VCaP (cell line): ENCODE results near the gene WBP2NL.
"Not testable (repeated sequence)": the region's sequence is repeated elsewhere in the genome, so short reads cannot be mapped to it uniquely, and the experiment has no call there.

Experiments
- H3K27ac ChIP-seq: fragments of 450-650 bp; 2 replicates; pipeline ENCODE4 v1.5.1; 2017
- TF ChIP-seq, protein P1 (sequence below): fragments of 450-650 bp; conservative IDR thresholded peaks from 2 replicates; pipeline ENCODE4 v1.5.1; 2017; ENCODE audit warnings: mild to moderate bottlenecking, moderate library complexity

The WBP2NL gene

GRCh38 chr22:41998361-41999261 lies at the start of gene WBP2NL:
Gene WBP2NL (plus strand): TSS chr22:41998788. CDS start chr22:41998819, 31 bp downstream.
- peak within 1 kb of the TSS; percentile 41; the same call in 1 of the 2 replicates for H3K27ac ChIP-seq
- TF ChIP-seq, protein P1, sequence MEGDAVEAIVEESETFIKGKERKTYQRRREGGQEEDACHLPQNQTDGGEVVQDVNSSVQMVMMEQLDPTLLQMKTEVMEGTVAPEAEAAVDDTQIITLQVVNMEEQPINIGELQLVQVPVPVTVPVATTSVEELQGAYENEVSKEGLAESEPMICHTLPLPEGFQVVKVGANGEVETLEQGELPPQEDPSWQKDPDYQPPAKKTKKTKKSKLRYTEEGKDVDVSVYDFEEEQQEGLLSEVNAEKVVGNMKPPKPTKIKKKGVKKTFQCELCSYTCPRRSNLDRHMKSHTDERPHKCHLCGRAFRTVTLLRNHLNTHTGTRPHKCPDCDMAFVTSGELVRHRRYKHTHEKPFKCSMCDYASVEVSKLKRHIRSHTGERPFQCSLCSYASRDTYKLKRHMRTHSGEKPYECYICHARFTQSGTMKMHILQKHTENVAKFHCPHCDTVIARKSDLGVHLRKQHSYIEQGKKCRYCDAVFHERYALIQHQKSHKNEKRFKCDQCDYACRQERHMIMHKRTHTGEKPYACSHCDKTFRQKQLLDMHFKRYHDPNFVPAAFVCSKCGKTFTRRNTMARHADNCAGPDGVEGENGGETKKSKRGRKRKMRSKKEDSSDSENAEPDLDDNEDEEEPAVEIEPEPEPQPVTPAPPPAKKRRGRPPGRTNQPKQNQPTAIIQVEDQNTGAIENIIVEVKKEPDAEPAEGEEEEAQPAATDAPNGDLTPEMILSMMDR: no peak

GRCh38 chr22:41948928-41949296 lies 49.7 kb upstream of the WBP2NL start:
- H3K27ac ChIP-seq: not testable (repeated sequence)

DNA sequence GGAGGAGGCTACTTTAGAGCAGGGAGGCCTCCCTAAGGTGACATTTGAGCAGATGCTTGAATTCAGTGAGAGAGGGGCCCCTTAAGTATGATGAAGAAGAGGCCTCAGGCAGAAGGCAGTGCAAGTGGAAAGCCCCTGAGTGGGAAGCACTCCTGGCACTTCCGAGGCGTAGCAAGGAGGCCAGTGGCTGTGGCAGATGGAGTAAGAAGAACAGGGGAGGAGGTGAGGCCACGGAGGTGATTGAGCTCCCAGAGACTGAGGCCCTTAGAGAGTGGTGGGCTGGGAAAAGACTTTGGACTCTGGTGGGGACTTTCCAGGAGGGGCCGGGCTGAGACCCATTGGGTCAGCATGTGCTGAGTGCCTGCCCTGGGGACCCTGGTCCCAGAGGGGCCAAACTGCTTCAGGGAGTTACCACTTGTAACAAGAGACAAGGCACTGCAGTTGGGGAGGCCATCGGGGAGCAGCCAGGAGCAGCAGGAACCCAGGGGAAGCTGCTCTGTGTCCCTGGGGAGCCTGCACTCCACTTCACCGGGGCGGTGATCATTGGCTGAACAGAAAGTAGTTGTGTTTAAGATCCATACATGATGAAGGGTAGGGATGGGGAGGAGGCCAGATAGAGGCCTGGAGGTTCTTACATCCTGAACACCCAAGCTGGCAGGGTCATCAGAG lies 49.2 kb upstream of the WBP2NL start:
- no peak overlapping the region for H3K27ac ChIP-seq

DNA sequence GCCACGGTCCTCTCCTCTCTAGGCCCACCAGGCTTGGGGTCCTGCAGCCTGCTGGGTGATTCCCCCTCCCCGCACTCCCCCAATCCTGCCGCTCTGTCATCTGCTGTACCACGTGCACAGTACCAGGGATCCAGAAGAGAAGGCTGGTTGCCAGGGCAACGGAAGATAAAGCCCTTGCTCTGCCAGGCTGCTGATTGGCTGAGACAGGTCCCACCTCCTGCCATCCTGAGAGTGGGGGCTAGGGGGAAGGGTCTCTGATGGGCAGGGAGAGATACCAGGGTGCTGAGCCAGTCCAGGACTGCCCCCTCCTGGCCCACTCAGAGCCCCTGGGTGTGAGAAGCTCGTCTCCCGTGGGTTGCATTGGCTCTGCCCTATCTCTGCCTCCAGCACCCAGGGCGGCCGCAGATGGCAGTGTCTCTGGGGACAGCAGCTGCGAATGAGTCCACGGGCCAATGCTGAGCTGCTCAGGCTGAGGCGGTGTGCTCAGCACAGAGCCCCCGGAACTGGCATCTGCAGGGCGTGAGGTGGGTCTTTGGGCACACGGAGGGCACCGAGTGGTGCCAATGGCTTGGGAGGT lies 46.6 kb upstream of the WBP2NL start, which contains the start of gene SMIM45:
Gene SMIM45 (plus strand): TSS at position 253 of the 577 bp plus-strand sequence.
- TF ChIP-seq, protein P1: no peak
- no peak within 1 kb of the TSS for H3K27ac ChIP-seq

More for the DNA sequence above, 49.2 kb upstream of the WBP2NL start:
- TF ChIP-seq, protein P1: no peak

DNA sequence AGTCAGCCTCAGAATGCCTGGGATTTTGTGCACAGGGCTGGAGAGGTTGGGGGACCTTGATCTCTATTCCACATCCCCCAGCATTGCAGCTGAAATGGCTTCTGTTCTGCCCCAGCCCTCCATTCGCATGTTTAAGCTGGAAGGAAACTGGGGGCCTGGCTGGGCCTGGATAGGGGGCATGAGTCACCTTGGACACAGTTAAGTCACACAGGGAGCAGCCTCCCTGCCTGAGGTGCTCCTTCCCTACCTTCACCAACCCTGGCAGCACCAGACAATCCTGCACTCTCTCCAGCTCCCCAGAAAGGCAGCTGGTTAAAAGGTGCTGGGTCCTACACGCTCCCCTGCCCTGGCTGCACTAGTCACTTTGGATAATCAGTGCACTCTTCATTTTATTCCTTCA lies 45.9 kb upstream of the WBP2NL start:
- TF ChIP-seq, protein P1: no peak
- H3K27ac ChIP-seq: no peak overlapping the region

DNA sequence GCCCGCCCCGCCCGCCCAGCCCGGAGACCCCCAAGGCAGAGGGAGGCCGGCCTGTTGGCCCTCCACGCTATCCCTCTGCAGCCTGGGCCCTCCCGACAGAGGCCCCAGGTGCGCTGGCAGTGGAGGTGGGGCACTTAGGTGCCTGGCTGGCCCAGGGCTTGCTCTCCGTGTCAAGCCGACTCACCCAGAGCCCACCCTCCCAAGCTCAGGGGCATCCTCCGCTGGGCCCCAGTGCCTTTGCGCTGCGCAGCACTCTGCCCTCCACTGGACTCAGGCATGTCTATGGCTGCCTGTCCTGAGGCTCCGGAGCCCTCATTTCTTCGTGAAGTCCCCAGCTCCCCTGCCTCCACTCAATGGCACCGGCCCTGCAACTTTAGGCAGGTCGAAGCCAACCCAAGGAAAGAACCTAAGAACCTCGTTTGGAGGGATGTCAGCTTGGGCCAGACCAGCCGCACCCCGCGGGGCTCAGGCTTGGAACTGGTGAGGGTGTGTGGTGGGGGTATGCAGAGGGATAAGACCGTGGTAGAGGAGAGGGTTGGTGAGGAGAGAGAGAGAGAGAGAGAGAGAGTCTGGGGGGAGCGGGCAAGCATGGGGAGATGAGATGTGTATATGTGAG lies 40.5 kb upstream of the WBP2NL start:
- H3K27ac ChIP-seq: no peak overlapping the region
- TF ChIP-seq, protein P1: no peak

DNA sequence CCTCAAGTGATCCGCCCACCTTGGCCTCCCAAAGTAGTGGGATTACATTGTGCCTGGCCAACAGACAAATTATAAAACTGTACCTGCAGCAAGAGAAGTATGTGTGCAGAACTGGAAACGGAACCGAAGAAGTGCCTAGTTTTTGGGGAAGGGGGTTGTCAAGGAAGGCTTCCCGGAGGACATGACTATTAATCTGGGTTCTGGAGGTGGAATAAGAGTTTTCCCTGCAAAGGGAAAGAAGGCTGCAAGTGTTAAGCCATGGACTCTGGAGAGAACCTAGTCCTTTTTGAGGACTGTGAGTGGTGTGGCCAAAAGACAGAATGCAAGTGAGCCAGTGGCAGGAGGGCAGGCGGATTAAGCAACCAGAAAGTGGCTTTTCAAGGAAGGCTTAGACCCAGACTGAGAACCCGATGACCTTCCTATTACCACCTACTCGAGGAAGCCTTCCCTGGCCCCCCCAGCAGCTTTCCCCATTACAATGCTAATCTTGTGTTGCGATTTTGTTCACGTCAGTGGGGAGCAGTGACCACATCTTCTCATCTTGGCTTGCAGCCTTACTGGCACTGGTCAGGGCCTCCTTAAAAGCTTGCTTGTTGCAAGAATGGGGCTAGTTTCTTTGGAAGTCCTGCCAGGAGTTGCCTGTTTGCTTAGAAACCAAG lies 35.0 kb upstream of the WBP2NL start:
- H3K27ac ChIP-seq: no peak overlapping the region
- TF ChIP-seq, protein P1: no peak
